ENCODE data around the gene EPHB1.

DNA sequence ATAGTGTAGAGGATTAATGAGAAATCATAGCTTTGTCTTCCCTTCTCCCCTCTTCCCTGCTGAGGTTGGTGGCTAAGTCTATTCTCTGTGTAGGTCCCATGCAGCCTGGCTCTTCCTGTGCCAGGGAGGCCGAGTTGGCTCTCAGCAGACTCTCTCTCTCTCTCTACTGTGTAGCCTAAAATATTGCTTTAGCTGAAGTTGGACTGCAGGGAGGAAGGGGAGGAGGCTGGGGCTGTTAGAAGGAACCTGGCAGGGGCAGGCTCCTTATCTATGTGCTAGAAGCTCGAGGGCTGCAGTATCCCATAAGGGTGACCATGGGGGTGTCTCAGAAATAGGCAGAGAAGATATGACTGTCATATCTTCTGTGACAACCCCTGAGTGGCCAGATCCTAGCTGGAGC lies 160.8 kb downstream of the EPHB1 start:
- TF ChIP-seq CTCF (IDR thresholded peaks at IDR 0.05; ENCODE audit: poor library complexity, severe bottlenecking) (no peak), POLR2AphosphoS5 (IDR thresholded peaks at IDR 0.05) (no peak), EP300 (conservative IDR thresholded peaks at IDR 0.05; ENCODE audit: poor library complexity, severe bottlenecking) (no peak), EZH2 (IDR thresholded peaks at IDR 0.05; ENCODE audit: borderline replicate concordance, insufficient read depth, low read length, poor library complexity, severe bottlenecking) (no peak), RAD21 (conservative IDR thresholded peaks at IDR 0.05) (no peak), TAF1 (IDR thresholded peaks at IDR 0.05; ENCODE audit: low read depth) (no peak), SMC3 (conservative IDR thresholded peaks at IDR 0.05; ENCODE audit: poor library complexity) (no peak), REST (IDR thresholded peaks at IDR 0.05; ENCODE audit: borderline replicate concordance) (no peak), MXI1 (conservative IDR thresholded peaks at IDR 0.05; ENCODE audit: poor library complexity, severe bottlenecking) (no peak)
